Ishikawa (cell line): ENCODE results near the gene RAB40C.

Source experiments
- CEBPB ChIP-seq: IDR thresholded peaks from 2 replicates; pipeline ENCODE4 v1.6.1; 2012
- CREB1 ChIP-seq: IDR thresholded peaks from 2 replicates; pipeline ENCODE4 v1.6.1; 2012; ENCODE audit warnings: low read depth
- EGR1 ChIP-seq: IDR thresholded peaks from 2 replicates; pipeline ENCODE4 v1.6.1; 2012
- EP300 ChIP-seq: IDR thresholded peaks from 2 replicates; pipeline ENCODE4 v1.6.1; 2012; ENCODE audit warnings: borderline replicate concordance
- FOXM1 ChIP-seq: IDR thresholded peaks from 2 replicates; pipeline ENCODE4 v1.6.1; 2012; ENCODE audit warnings: low read depth, borderline replicate concordance
- MAX ChIP-seq: IDR thresholded peaks from 2 replicates; pipeline ENCODE4 v1.6.1; 2012
- NFIC ChIP-seq: IDR thresholded peaks from 2 replicates; pipeline ENCODE4 v1.6.1; 2012
- RAD21 ChIP-seq: IDR thresholded peaks from 2 replicates; pipeline ENCODE4 v1.6.1; 2012; ENCODE audit warnings: low read depth
- REST ChIP-seq: IDR thresholded peaks from 2 replicates; pipeline ENCODE4 v1.6.1; 2012; ENCODE audit warnings: low read depth, mild to moderate bottlenecking
- TAF1 ChIP-seq: IDR thresholded peaks from 2 replicates; pipeline ENCODE4 v1.6.1; 2012; ENCODE audit warnings: low read depth, mild to moderate bottlenecking
- TCF12 ChIP-seq: IDR thresholded peaks from 2 replicates; pipeline ENCODE4 v1.6.1; 2012; ENCODE audit warnings: low read depth
- TEAD4 ChIP-seq: IDR thresholded peaks from 2 replicates; pipeline ENCODE4 v1.6.1; 2012
- USF1 ChIP-seq: IDR thresholded peaks from 2 replicates; pipeline ENCODE4 v1.6.1; 2012
- YY1 ChIP-seq: IDR thresholded peaks from 2 replicates; pipeline ENCODE4 v1.6.1; 2012; ENCODE audit warnings: low read depth
- ZBTB7A ChIP-seq: IDR thresholded peaks from 2 replicates; pipeline ENCODE4 v1.6.1; 2012; ENCODE audit warnings: low read depth

The RAB40C gene

GRCh38 chr16:671353-672131, 81.7 kb downstream of the RAB40C start:
- TF ChIP-seq NFIC (0 out of 2 replicates have a peak, but pooled peaks have one; percentile 18), CEBPB (no peak)

GRCh38 chr16:672371-672770, 82.5 kb downstream of the RAB40C start:
- no peak for TF ChIP-seq USF1

GRCh38 chr16:672851-673250, 83.0 kb downstream of the RAB40C start:
- TF ChIP-seq USF1 (no peak), TCF12 (no peak), CEBPB (no peak), REST (no peak), NFIC (no peak), TAF1 (no peak), ZBTB7A (no peak), YY1 (no peak), TEAD4 (no peak), EP300 (no peak), MAX (no peak), CREB1 (no peak), FOXM1 (no peak)

GRCh38 chr16:673399-673991, 83.6 kb downstream of the RAB40C start:
- TF ChIP-seq TEAD4 (no peak), USF1 (no peak), ZBTB7A (0 out of 2 replicates have a peak, but pooled peaks have one; percentile 39)

GRCh38 chr16:674214-674881, 84.5 kb downstream of the RAB40C start:
- TF ChIP-seq ZBTB7A (no peak), RAD21 (no peak), TEAD4 (no peak), EGR1 (no peak), CREB1 (no peak), EP300 (no peak), CEBPB (no peak), TCF12 (no peak), TAF1 (no peak), USF1 (no peak), REST (no peak), MAX (no peak), NFIC (no peak), FOXM1 (no peak)
